ENCODE results near the gene USF3.

The USF3 gene

DNA sequence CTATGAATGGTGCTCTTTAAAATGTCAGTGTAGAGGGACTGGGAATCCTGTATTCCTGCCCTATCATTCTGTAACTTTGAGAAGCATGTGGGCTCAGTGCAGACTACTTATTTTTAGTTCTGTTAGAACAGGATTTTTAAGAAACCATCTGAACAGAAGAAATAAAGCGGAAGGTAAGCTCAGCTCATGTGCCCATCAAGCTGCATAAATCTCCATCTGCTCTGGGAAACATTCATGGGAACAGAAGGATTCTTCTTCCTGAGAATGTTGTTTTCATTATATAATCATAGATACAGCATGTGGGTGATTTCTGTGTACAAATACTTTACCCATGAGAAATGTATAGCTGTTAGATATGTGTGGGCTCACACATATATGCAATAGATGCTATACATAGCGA is 94.2 kb downstream of the USF3 start:
- no peak for DNase-seq

DNA sequence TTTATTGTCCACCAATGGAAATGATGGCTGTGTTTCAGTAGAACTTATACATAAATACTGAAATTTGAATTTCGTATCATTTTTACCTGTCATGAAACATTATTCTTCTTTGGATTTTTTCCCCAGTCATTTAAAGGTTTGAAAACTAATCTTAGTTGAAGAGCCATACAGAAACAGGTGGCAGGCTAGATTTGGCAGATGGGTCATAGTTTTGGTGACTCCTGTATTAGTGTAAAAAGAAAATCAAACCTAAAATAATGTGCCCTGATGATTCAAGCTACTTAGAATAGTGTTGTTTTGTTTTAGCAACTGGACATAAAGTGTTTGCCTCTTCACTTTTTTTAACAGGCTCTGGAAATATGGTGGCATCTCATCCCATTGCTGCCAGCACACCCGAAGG is 95.2 kb downstream of the USF3 start:
- DNase-seq, result no peak

DNA sequence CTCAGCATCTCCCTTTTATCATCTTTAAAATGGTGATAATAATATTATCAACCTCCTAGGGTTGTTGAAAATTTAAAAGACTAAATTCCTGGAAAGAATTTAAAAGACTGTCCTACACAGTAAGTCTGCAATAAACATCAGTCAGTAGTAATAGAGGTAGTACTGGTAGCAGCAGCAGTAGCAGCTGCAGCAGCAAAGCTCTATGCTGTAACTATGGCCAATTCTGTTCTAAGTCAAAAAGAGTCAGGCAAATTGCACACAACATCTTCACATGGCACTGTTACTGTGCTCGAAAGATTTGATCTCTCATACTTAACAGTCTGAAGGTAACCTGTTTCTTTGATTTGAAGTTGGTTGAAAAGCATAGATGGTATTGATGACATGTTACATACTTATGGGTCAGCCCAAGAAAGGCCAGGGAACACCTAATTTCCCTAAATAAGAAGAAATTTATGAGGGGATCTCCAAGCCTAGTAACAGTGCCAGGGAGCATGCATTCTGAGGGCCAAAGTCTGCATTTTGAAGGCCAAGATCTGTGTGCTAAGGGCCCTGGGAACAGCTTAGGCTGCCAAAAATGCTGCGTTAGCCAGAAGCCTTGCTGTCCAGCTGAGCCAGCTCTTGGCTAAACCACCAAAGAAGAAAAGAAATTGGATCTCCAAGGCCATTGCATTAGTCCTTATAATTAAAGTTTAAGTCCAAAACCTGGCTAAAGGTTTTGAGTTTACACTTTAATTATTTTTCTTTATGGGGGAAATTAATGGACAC is 95.8 kb downstream of the USF3 start:
- no peak for DNase-seq

Data from NCI-H1694 (cell line).